Vagina (tissue), 2 donors: ENCODE data around the gene PCDHGC4. TPM values are rescaled to one million over a fixed set of nuclear protein-coding genes. Genes with fewer than 3 reads are reported as not detected.

ENCODE experiments used
- DNase-seq, 2 donors: peaks; one replicate each; pipeline ENCODE4 v3.0.0-alpha.2; 2017; ENCODE audit errors: extremely low spot score in 2 of 2
- H3K27ac ChIP-seq: fragments of 200-600 bp; sonication (generic); one replicate; pipeline ENCODE4 v1.5.1; 2019
- H3K27me3 ChIP-seq: fragments of 200-600 bp; sonication (generic); one replicate; pipeline ENCODE4 v1.5.1; 2019
- H3K36me3 ChIP-seq, 2 donors: fragments of 200-600 bp; sonication (generic); one replicate each; pipeline ENCODE4 v1.5.1; 2017 to 2019
- H3K4me1 ChIP-seq: fragments of 200-600 bp; sonication (generic); one replicate; pipeline ENCODE4 v1.5.1; 2019
- H3K4me3 ChIP-seq, 2 donors: fragments of 200-600 bp; sonication (generic); 1 replicate in 1 of 2; 2 replicates in 1 of 2; pipeline ENCODE4 v1.5.1; 2016 to 2019
- H3K9me3 ChIP-seq: fragments of 200-600 bp; sonication (generic); one replicate; pipeline ENCODE4 v1.5.1; 2019
- POLR2A ChIP-seq, 2 donors: fragments of 450-650 bp; IDR thresholded peaks; one replicate each; pipeline ENCODE4 v1.6.1; 2017; ENCODE audit warnings: antibody characterized with exemption in 2 of 2, mild to moderate bottlenecking in 2 of 2, moderate library complexity in 2 of 2
- POLR2AphosphoS5 ChIP-seq, 2 donors: sonication (generic); formaldehyde crosslinking; IDR thresholded peaks; one replicate each; pipeline ENCODE4 v1.9.0; 2017; ENCODE audit warnings: antibody characterized with exemption in 2 of 2, mild to moderate bottlenecking in 2 of 2, low read depth in 1 of 2; ENCODE audit not compliant: insufficient read depth in 1 of 2
- intact Hi-C: fragments of 100-400 bp; cut with DNase I; formaldehyde crosslinking; loops from one replicate; pipeline ENCODE4 v1.15.1; 2023
- total RNA-seq: library from RNA; depleted of rRNA; stranded (reverse); fragments of >200 nt; gene quantifications from one replicate; pipeline ENCODE4 v1.2.3, GENCODE V29; 2016
- TF ChIP-seq, protein P1 (sequence below), 3 experiments: fragments of 450-650 bp in 2 of 3; fragments of 200-600 bp in 1 of 3; sonication (generic) in 1 of 3; IDR thresholded peaks; one replicate each; pipeline ENCODE4 v1.5.1; 2017 to 2019; ENCODE audit warnings: antibody characterized with exemption in 3 of 3, mild to moderate bottlenecking in 2 of 3, moderate library complexity in 2 of 3

Gene PCDHGC4
- total RNA-seq, 1 donor from 2014 or later = 4.9 TPM

DNA sequence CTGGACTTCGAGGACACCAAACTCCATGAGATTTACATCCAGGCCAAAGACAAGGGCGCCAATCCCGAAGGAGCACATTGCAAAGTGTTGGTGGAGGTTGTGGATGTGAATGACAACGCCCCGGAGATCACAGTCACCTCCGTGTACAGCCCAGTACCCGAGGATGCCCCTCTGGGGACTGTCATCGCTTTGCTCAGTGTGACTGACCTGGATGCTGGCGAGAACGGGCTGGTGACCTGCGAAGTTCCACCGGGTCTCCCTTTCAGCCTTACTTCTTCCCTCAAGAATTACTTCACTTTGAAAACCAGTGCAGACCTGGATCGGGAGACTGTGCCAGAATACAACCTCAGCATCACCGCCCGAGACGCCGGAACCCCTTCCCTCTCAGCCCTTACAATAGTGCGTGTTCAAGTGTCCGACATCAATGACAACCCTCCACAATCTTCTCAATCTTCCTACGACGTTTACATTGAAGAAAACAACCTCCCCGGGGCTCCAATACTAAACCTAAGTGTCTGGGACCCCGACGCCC is 7.7 kb upstream of the PCDHGC4 start:
- no peaks in the 10 kb centered on the region for H3K9me3 ChIP-seq
- peaks cover 0 to 8% of the 10 kb centered on the region in 2 donors for H3K36me3 ChIP-seq
- H3K4me1 ChIP-seq = peaks cover 55% of the 10 kb centered on the region
- intact Hi-C loops = loop anchor here (2.0 kb wide), 1 partner anchor 50 kb away; no protein-coding TSS in a partner anchor
- TF ChIP-seq POLR2A (IDR thresholded peaks at IDR 0.05) (no peak), POLR2AphosphoS5 (IDR thresholded peaks at IDR 0.05; ENCODE audit: insufficient read depth in 1 of 2, low read depth in 1 of 2) (no peak)
- TF ChIP-seq, protein P1, sequence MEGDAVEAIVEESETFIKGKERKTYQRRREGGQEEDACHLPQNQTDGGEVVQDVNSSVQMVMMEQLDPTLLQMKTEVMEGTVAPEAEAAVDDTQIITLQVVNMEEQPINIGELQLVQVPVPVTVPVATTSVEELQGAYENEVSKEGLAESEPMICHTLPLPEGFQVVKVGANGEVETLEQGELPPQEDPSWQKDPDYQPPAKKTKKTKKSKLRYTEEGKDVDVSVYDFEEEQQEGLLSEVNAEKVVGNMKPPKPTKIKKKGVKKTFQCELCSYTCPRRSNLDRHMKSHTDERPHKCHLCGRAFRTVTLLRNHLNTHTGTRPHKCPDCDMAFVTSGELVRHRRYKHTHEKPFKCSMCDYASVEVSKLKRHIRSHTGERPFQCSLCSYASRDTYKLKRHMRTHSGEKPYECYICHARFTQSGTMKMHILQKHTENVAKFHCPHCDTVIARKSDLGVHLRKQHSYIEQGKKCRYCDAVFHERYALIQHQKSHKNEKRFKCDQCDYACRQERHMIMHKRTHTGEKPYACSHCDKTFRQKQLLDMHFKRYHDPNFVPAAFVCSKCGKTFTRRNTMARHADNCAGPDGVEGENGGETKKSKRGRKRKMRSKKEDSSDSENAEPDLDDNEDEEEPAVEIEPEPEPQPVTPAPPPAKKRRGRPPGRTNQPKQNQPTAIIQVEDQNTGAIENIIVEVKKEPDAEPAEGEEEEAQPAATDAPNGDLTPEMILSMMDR (IDR thresholded peaks at IDR 0.05) = no peak
- H3K4me3 ChIP-seq = peak overlapping the region; percentile 71 to 76
- DNase-seq = no peak
- H3K27me3 ChIP-seq = no peaks in the 10 kb centered on the region
- H3K27ac ChIP-seq = peak overlapping the region; percentile 96

DNA sequence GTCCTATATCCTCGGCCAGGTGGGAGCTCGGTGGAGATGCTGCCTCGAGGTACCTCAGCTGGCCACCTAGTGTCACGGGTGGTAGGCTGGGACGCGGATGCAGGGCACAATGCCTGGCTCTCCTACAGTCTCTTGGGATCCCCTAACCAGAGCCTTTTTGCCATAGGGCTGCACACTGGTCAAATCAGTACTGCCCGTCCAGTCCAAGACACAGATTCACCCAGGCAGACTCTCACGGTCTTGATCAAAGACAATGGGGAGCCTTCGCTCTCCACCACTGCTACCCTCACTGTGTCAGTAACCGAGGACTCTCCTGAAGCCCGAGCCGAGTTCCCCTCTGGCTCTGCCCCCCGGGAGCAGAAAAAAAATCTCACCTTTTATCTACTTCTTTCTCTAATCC is 7.0 kb upstream of the PCDHGC4 start:
- H3K9me3 ChIP-seq = no peaks in the 10 kb centered on the region
- intact Hi-C loops = loop anchor here (2.0 kb wide), 1 partner anchor 49 kb away; no protein-coding TSS in a partner anchor
- H3K27me3 ChIP-seq = no peaks in the 10 kb centered on the region
- H3K4me1 ChIP-seq = peaks cover 62% of the 10 kb centered on the region
- no peak for DNase-seq
- peak overlapping the region; percentile 96 for H3K27ac ChIP-seq
- TF ChIP-seq, protein P1 (IDR thresholded peaks at IDR 0.05) = no peak
- TF ChIP-seq POLR2A (IDR thresholded peaks at IDR 0.05) (no peak), POLR2AphosphoS5 (IDR thresholded peaks at IDR 0.05; ENCODE audit: insufficient read depth in 1 of 2, low read depth in 1 of 2) (no peak)
- H3K36me3 ChIP-seq = peaks cover 0 to 8% of the 10 kb centered on the region in 2 donors
- peak overlapping the region; percentile 71 to 76 for H3K4me3 ChIP-seq

GRCh38 chr5:141478321-141478945 is 6.4 kb upstream of the PCDHGC4 start:
- Histone ChIP-seq H3K9me3 (no peaks in the 10 kb centered on the region), H3K36me3 (peaks cover 0 to 8% of the 10 kb centered on the region in 2 donors), H3K4me3 (peak overlapping the region; percentile 71 to 76), H3K27me3 (no peaks in the 10 kb centered on the region), H3K4me1 (peaks cover 68% of the 10 kb centered on the region), H3K27ac (peak overlapping the region; percentile 96)
- DNase-seq = no peak
- TF ChIP-seq POLR2A (IDR thresholded peaks at IDR 0.05) = no peak
- TF ChIP-seq, protein P1 (IDR thresholded peaks at IDR 0.05) = peak in 1 of 3 experiments; percentile 14
- intact Hi-C loops = no loop called here

- peaks cover 82% of the 10 kb centered on the region for H3K4me1 ChIP-seq
- no peak for DNase-seq
- H3K36me3 ChIP-seq = peaks cover 0 to 8% of the 10 kb centered on the region in 2 donors
- H3K27me3 ChIP-seq = no peaks in the 10 kb centered on the region
- peak overlapping the region in 1 of 2 donors; percentile 23 for H3K4me3 ChIP-seq
- H3K27ac ChIP-seq = no peak overlapping the region
- intact Hi-C loops = no loop called here
- TF ChIP-seq POLR2AphosphoS5 (IDR thresholded peaks at IDR 0.05; ENCODE audit: insufficient read depth in 1 of 2, low read depth in 1 of 2) = no peak
- H3K9me3 ChIP-seq = no peaks in the 10 kb centered on the region
These were observed 5.1 kb upstream of the PCDHGC4 start for GRCh38 chr5:141479776-141480175.

DNA sequence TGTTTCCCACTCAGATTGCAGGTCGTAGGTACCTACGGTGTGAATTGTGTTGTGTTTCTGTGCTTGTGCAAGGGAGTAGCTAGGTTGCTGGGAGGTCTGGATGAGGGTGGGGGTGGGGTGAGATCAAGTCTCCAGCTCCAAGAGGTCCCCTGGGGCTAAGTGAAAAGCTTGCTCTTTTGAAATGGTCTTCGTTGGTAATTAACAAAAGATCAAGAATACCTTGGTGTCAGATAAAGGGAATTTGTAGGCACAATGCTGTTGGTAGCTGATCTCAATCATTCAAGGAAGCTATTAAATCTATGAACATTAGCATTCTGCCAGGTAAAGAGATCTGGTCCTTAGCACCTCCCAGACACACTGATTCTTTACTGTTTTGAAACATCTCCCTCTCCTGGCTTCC is 928 bp upstream of the PCDHGC4 start:
- H3K4me3 ChIP-seq = no peak overlapping the region

More for the DNA sequence above, 928 bp upstream of the PCDHGC4 start:
- Histone ChIP-seq H3K4me1 (peaks cover 79% of the 10 kb centered on the region), H3K36me3 (peaks cover 0 to 12% of the 10 kb centered on the region in 2 donors), H3K27ac (peak overlapping the region; percentile 63), H3K9me3 (no peaks in the 10 kb centered on the region), H3K27me3 (no peaks in the 10 kb centered on the region)
- DNase-seq = no peak
- intact Hi-C loops = no loop called here
- no peak for TF ChIP-seq POLR2AphosphoS5 (IDR thresholded peaks at IDR 0.05; ENCODE audit: insufficient read depth in 1 of 2, low read depth in 1 of 2)
- TF ChIP-seq, protein P1 (IDR thresholded peaks at IDR 0.05) = no peak
- no peak for TF ChIP-seq POLR2A (IDR thresholded peaks at IDR 0.05)
